ENCODE data around the gene FAM72C.
"Not testable (repeated sequence)": the region's sequence is repeated elsewhere in the genome, so short reads cannot be mapped to it uniquely, and the experiment has no call there.

FAM72C gene

GRCh38 chr1:143990699-143991098, 18.9 kb upstream of the FAM72C start:
- not testable (repeated sequence) for H3K4me1 Mint-ChIP-seq (ENCODE audit: low read depth); H3K27me3 Mint-ChIP-seq; H3K27ac Mint-ChIP-seq; H3K36me3 Mint-ChIP-seq; H3K4me3 Mint-ChIP-seq; H3K9me3 Mint-ChIP-seq (ENCODE audit: low read depth)

DNA sequence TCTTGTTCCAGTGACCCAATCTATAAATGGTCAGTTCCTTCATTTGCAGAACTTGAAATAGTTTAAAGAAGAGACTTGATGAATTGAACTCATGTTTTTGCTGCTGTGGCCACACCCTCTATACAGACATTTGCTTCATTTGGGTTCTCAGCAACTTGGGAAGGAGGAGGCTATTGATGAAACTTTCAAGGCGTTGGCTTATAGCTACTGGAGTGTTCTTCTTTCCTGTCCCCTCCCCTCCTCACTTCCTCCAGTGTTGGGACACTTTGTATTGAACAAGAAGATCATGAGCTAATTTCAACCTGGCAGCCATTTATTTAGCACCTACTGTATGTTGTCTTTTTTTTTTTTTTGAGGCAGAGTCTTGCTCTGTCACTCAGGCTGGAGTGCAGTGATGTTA, 17.9 kb upstream of the FAM72C start:
- not testable (repeated sequence) for H3K9me3 Mint-ChIP-seq (ENCODE audit: low read depth); H3K27ac Mint-ChIP-seq; H3K4me1 Mint-ChIP-seq (ENCODE audit: low read depth); H3K4me3 Mint-ChIP-seq; H3K27me3 Mint-ChIP-seq; H3K36me3 Mint-ChIP-seq

DNA sequence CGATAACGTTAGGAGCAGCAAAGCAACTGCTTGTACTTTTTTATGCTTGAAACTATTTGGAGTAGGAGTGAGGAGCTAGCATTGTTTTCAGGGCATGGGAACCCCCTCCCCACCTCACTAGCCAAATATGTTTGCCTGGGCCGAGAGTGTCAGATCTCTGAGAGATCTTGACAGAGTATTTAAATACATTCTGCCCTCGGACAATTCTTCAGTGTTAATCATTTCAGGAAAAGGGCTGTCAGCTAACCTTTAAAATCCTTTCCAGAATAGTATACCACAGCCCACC, 17.6 kb upstream of the FAM72C start:
- H3K27ac Mint-ChIP-seq; H3K9me3 Mint-ChIP-seq (ENCODE audit: low read depth); H3K27me3 Mint-ChIP-seq; H3K36me3 Mint-ChIP-seq; H3K4me1 Mint-ChIP-seq (ENCODE audit: low read depth); H3K4me3 Mint-ChIP-seq: not testable (repeated sequence)

DNA sequence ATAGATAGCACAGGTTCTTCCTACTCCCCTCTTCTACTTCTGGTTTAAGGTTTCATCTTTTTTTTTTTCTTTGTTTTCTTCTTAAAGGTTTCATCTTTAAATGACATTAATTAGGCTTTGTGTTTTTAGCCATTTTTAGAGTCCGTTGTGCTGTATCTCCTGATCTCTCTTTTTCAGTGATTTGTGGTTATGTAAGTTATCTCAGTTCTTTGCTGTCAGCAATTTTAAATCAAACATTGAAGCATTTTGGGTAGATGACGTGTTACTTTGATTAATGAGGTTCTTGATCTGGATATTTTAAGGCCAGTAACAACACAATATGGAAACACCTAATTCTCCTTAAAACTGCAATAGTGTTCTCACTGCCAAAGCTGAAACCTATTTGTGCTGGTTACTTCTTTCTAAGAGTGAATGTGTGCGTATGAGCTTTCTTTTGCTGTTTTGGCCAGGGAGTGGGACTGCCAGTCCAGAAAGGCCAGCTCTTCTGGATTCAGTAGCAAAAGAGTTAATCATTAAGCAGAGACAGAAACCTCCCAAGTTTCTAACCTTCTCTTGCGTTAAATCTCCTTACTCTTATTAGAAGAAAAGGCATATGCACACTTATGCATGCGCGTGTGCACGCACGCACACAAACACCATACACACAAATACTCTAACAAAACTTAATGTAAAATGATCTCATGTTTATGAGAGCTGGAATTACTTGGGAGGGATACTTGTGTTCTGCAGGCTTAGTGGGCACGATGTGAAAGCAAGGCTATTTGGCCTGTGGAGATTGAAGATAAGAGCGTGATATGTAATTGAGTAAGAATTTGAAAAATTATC, 17.0 kb upstream of the FAM72C start:
- not testable (repeated sequence) for H3K27ac Mint-ChIP-seq; H3K4me1 Mint-ChIP-seq (ENCODE audit: low read depth); H3K36me3 Mint-ChIP-seq; H3K27me3 Mint-ChIP-seq; H3K4me3 Mint-ChIP-seq; H3K9me3 Mint-ChIP-seq (ENCODE audit: low read depth)

DNA sequence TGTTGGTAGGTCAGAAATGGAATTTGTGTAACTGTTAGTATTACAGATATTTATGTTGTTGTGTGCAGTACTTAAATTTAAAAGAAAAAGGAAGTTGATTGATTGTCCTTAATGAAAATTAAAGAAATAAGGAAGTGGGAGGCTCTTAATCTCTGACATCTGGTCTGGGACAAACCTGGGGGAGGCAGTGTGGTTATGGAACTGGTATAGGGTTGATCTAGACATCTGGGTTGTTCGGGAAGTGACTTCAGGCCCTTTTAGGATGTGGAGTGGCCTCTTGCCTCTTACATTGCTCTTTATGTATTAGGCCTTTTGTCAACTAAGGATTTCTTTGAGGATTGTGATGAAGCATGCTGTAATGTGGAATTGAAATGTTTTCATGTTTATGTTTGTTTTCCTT, 16.1 kb upstream of the FAM72C start:
- not testable (repeated sequence) for H3K27ac Mint-ChIP-seq; H3K27me3 Mint-ChIP-seq; H3K9me3 Mint-ChIP-seq (ENCODE audit: low read depth); H3K36me3 Mint-ChIP-seq; H3K4me1 Mint-ChIP-seq (ENCODE audit: low read depth); H3K4me3 Mint-ChIP-seq

DNA sequence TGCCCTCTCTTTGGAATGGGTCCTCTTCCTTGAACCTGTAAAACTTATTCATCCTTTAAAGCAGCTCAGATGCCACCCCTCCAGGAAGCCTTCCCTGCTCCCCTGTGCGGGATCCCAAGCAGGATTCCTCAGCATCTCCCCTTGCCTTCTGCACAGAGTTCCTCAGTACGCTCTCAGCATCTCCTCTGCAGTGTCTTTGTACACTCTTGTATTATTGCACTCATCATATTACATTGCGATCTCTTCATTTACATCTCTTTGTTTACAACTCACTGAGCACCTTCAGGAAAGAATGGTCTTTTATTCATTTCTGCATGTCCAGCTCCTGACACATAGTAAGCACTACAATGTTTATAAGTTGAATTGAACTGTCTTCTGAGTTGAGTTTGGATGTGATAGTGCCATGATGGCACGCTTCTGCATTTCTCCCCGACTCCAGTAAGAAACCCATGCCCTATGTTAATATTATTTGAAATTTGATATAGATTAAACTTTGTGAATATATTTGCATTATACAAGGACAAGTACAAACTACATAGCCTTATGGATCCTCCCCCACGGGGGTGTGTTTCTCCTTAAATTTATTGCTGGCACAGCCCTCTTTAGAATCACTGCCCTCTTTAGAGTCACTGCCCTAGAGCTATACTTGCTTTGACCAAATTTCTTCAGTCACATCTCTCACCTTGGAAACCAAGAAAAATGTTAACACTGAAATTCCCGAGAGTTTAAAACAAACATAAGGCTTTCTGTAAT, 13.1 kb upstream of the FAM72C start:
- not testable (repeated sequence) for H3K4me1 Mint-ChIP-seq (ENCODE audit: low read depth); H3K36me3 Mint-ChIP-seq; H3K9me3 Mint-ChIP-seq (ENCODE audit: low read depth); H3K4me3 Mint-ChIP-seq; H3K27ac Mint-ChIP-seq; H3K27me3 Mint-ChIP-seq

DNA sequence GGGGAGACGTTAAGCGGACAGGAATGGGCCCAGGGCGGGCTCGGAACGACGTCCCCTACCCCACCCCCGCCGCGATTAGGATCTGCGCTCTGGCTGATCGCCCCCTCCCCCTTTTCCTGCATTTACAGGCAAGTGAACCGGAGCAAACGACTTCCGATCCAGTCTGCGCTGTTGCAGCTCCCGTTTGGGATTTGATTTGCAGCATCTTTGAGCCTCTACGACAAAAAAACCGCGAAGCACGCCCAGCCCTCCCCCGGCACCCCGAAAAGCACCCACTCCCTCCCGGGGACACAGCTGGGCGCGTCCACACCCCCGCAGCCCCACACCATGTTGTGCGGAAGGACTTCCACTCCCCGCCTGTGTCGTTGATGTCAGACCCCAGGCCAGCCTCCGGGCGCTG, 2.6 kb upstream of the FAM72C start:
- not testable (repeated sequence) for H3K27ac Mint-ChIP-seq; H3K4me1 Mint-ChIP-seq (ENCODE audit: low read depth); H3K36me3 Mint-ChIP-seq; H3K27me3 Mint-ChIP-seq; H3K9me3 Mint-ChIP-seq (ENCODE audit: low read depth)
- peak overlapping the region; percentile 57 for H3K4me3 Mint-ChIP-seq

DNA sequence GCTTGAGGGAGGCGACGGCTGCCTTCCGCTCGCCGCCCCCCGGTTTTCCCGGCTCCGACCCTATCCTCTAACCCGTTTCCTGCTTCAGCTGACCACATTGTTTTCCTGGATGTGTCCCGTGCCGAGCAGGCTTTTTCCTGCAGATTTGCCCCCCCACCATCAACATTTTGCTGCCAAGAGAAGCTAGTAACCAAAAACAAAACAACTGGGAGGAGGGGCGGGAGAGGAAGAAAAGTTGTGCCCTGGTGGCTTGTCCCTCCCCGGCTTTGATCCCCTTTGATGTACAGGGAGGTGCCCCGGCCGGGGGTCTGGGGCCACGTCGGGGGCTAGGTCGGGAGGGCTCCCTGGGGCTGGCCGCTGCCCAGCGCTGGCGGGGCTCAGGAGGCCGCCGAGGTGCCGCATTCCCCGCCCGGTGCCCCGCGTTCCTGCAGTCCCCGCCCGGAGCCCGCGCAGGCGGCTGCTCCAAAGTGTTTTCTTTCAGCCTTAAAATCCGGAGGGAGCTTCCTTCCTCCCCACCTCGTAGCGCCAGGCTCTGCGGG, 2.2 kb upstream of the FAM72C start:
- H3K9me3 Mint-ChIP-seq (ENCODE audit: low read depth); H3K27ac Mint-ChIP-seq; H3K4me1 Mint-ChIP-seq (ENCODE audit: low read depth); H3K27me3 Mint-ChIP-seq; H3K36me3 Mint-ChIP-seq: not testable (repeated sequence)
- peak overlapping the region; percentile 92 for H3K4me3 Mint-ChIP-seq

- H3K9me3 Mint-ChIP-seq (ENCODE audit: low read depth); H3K36me3 Mint-ChIP-seq; H3K27me3 Mint-ChIP-seq; H3K27ac Mint-ChIP-seq; H3K4me1 Mint-ChIP-seq (ENCODE audit: low read depth); H3K4me3 Mint-ChIP-seq: not testable (repeated sequence)
Observed at GRCh38 chr1:143972753-143973326, 1.1 kb upstream of the FAM72C start.

DNA sequence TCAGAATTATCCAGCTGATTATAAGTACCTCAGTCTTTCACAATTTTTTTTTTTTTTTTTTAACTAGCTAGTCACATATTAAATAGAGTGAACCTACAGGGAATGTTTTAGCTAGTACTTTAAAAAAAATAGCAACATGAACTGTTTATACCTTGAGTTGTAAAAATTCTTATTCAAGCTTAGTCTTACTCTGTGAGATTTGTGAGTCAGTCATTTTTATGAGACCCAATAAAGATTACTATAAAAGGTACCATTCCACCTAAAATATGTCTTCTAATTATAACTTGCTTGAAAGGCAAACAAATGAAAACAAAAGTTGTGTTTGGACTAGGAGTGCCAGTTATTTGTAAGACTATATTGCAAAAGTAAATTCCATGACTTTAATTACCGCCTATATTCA, 5.9 kb downstream of the FAM72C start:
- H3K9me3 Mint-ChIP-seq (ENCODE audit: low read depth); H3K27me3 Mint-ChIP-seq; H3K36me3 Mint-ChIP-seq; H3K4me3 Mint-ChIP-seq; H3K27ac Mint-ChIP-seq; H3K4me1 Mint-ChIP-seq (ENCODE audit: low read depth): not testable (repeated sequence)

DNA sequence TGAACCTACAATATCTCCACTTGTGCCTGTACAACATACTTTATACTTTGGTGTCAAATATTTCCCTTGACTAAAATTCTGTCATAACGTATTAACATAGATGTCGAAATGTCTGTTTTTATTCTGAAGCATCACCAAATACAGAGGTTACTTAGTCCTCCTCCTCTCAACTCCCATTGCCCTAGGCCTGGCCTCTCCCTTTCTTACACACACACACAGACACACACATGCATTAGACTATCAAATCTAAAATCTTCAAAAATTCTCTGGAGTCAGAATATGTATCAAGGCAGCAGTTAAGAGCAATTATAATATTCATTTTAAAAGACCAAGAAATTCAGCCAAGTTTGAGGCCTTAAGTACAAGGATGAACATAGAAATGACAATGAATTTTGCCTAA, 7.5 kb downstream of the FAM72C start:
- not testable (repeated sequence) for H3K36me3 Mint-ChIP-seq; H3K9me3 Mint-ChIP-seq (ENCODE audit: low read depth); H3K27ac Mint-ChIP-seq; H3K4me1 Mint-ChIP-seq (ENCODE audit: low read depth); H3K27me3 Mint-ChIP-seq; H3K4me3 Mint-ChIP-seq

- H3K27me3 Mint-ChIP-seq; H3K9me3 Mint-ChIP-seq (ENCODE audit: low read depth); H3K4me1 Mint-ChIP-seq (ENCODE audit: low read depth); H3K36me3 Mint-ChIP-seq; H3K27ac Mint-ChIP-seq; H3K4me3 Mint-ChIP-seq: not testable (repeated sequence)
Observed at GRCh38 chr1:143955930-143956329, 15.9 kb downstream of the FAM72C start.

DNA sequence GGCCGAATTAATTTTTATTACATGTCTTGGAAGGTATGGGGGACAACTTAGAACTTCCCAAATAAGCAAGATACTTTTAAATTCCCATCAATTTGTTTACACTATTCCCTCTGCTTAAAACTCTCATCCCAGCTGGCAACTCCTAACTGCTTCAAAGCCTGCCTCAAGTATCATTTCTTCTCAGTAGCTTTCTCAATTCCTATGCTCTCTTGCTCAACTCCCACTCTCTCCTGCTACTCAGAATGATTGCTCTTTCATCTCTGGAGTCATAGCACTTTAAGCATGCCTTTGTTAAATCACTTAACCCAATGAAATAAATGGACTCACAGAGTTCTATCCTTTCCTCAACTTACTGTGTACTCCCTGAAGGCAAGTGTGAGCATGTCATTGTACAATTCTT, 18.9 kb downstream of the FAM72C start:
- not testable (repeated sequence) for H3K27ac Mint-ChIP-seq; H3K9me3 Mint-ChIP-seq (ENCODE audit: low read depth); H3K4me3 Mint-ChIP-seq; H3K36me3 Mint-ChIP-seq; H3K4me1 Mint-ChIP-seq (ENCODE audit: low read depth); H3K27me3 Mint-ChIP-seq

DNA sequence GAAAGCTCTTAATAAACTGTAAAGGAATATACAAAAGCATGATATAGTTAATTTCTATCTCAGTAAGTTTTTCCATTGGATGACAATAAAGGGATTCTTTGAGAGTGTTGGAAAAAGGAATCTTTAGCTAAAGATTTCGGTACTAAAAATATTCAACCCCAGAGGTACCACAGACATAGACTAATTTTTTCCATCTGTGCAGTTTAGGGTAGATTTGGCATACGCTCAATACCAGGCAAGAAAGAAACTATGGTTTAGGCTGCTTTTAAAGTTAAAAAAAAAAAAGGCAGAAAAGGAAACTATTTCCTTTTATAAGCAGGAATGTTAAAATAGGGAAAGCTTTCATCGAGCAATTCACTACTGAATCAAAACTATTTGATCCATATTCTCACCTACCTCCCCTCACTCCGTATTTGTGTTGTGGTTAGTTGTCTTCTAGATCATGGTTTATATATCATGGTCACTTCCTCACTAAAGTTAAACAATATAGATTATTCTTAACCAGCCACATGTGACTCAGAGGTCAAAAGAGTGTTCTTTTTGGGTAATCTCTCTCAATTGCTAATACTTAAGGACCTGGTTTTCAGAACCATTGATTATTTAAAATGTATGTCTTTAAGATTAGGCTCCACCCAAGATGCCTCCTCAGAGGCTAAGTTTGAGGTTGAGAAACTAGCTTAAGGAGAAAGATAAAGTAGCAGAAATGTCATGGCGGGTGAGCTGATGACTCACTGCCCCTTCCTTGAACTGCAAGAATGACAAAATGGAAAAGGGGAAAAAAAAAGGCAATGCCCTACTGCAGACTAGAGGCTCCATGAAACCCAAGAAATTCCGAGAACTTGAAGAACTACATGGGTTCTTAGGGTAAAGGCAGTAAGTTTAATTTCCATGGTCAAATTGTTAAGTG, 20.0 kb downstream of the FAM72C start:
- not testable (repeated sequence) for H3K27me3 Mint-ChIP-seq; H3K27ac Mint-ChIP-seq; H3K36me3 Mint-ChIP-seq; H3K4me1 Mint-ChIP-seq (ENCODE audit: low read depth); H3K9me3 Mint-ChIP-seq (ENCODE audit: low read depth); H3K4me3 Mint-ChIP-seq

DNA sequence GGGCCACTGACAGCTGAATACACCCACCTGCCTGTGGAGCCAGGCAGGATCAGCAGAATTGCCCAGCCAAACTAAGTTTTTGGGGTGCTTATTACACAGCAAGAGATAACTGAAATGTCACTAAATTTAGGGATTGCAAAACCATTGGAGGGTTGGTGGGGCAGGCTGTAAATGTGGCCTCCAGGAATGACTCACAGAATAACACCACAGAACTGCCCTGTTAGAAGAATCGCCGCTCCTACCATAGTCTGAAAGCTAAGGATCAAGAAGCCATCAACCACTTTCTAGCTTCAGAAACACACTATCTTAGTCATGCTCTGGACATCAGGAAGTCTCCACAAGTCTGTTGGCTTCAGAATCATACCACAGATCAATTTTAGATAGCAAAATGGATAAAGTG, 24.0 kb downstream of the FAM72C start:
- not testable (repeated sequence) for H3K36me3 Mint-ChIP-seq; H3K9me3 Mint-ChIP-seq (ENCODE audit: low read depth)

More for the DNA sequence above, 24.0 kb downstream of the FAM72C start:
- not testable (repeated sequence) for H3K27me3 Mint-ChIP-seq; H3K4me1 Mint-ChIP-seq (ENCODE audit: low read depth); H3K4me3 Mint-ChIP-seq; H3K27ac Mint-ChIP-seq
